Breast epithelium (tissue), 4 donors: Measurements from ENCODE around the gene DMAC1. TPM values are rescaled to one million over a fixed set of nuclear protein-coding genes. Genes with fewer than 3 reads are reported as not detected.
A peak's percentile ranks its signal among the peaks of the same experiment; 100 is the strongest.

Source experiments
- DNase-seq, 2 donors: peaks; one replicate each; pipeline ENCODE4 v3.0.0-alpha.2; 2019; ENCODE audit warnings: low spot score in 2 of 2
- H3K27ac ChIP-seq, 2 donors: fragments of 200-600 bp; sonication (generic) in 1 of 2; one replicate each; pipeline ENCODE4 v1.5.1; 2016 to 2019; ENCODE audit warnings: mild to moderate bottlenecking in 1 of 2
- H3K27me3 ChIP-seq, 2 donors: fragments of 200-600 bp; sonication (generic) in 1 of 2; one replicate each; pipeline versions ENCODE4 v1.5.1 to v1.6.0; 2017 to 2019; ENCODE audit warnings: control low read depth in 1 of 2, mild to moderate bottlenecking in 1 of 2
- H3K36me3 ChIP-seq: fragments of 200-600 bp; one replicate; pipeline ENCODE4 v1.5.1; 2019
- H3K4me1 ChIP-seq, 2 donors: fragments of 200-600 bp; sonication (generic); one replicate each; pipeline ENCODE4 v1.5.1; 2016 to 2019; ENCODE audit warnings: control low read depth in 1 of 2
- H3K4me3 ChIP-seq, 3 donors: fragments of 200-600 bp; sonication (generic); 1 replicate in 2 of 3; 2 replicates in 1 of 3; pipeline ENCODE4 v1.5.1; 2016 to 2019; ENCODE audit warnings: mild to moderate bottlenecking in 3 of 3, moderate library complexity in 2 of 3
- H3K9me3 ChIP-seq, 2 donors: fragments of 200-600 bp; sonication (generic) in 1 of 2; one replicate each; pipeline ENCODE4 v1.5.1; 2016 to 2019; ENCODE audit warnings: control low read depth in 1 of 2
- POLR2A ChIP-seq: fragments of 450-650 bp; IDR thresholded peaks from one replicate; pipeline ENCODE4 v1.6.1; 2016; ENCODE audit warnings: antibody characterized with exemption, mild to moderate bottlenecking, moderate library complexity
- POLR2AphosphoS5 ChIP-seq, 3 donors: sonication (generic); formaldehyde crosslinking; IDR thresholded peaks; one replicate each; pipeline ENCODE4 v1.6.1; 2017; ENCODE audit warnings: antibody characterized with exemption in 3 of 3
- intact Hi-C: fragments of 100-400 bp; cut with DNase I; formaldehyde crosslinking; loops from one replicate; pipeline ENCODE4 v1.15.1; 2023; ENCODE audit warnings: low total_unique reads
- total RNA-seq, 3 donors: library from RNA; depleted of rRNA; stranded (reverse); fragments of >200 nt; gene quantifications; one replicate each; pipeline ENCODE4 v1.1.0, GENCODE V29; 2016
- TF ChIP-seq, protein P1 (sequence below), 3 donors: fragments of 450-650 bp; IDR thresholded peaks; one replicate each; pipeline ENCODE4 v1.5.1; 2016 to 2017; ENCODE audit warnings: antibody characterized with exemption in 3 of 3, mild to moderate bottlenecking in 3 of 3, moderate library complexity in 3 of 3

DMAC1 gene, protein sequence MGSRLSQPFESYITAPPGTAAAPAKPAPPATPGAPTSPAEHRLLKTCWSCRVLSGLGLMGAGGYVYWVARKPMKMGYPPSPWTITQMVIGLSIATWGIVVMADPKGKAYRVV
- 10 to 100 TPM; 12.9 to 14.4 (median 13.3) TPM for total RNA-seq

DNA sequence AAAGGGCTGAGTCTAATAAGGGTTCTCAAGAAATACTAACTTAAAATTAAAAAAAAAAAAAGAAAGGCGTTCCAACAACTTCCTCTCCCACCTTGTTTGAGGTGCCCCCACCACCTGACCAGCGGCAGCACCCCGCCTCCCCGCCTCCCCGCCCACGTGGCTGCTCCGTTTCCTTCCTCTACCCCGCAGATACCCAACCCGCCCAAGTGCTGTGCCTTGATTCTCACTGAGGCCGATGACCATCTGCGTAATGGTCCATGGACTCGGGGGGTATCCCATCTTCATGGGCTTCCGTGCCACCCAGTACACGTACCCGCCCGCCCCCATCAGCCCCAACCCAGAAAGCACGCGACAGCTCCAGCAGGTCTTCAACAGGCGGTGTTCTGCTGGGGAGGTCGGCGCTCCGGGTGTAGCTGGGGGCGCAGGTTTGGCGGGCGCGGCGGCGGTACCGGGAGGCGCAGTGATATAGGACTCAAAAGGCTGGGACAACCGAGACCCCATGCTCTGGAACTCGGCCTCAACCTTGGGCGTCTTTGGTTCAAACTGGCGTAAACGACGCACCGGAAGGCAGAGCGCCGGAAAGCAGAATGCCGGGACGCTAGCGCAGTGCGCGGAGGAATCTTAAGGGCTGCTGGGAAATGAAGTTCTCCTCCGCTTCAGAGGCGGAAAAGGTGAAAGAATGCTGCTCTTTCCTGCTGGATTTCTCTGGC is at the start of gene DMAC1:
DMAC1 (minus strand) TSS at position 545 of the 710 bp plus-strand sequence; CDS start at position 501, 44 bp downstream.
- TF ChIP-seq, protein P1, sequence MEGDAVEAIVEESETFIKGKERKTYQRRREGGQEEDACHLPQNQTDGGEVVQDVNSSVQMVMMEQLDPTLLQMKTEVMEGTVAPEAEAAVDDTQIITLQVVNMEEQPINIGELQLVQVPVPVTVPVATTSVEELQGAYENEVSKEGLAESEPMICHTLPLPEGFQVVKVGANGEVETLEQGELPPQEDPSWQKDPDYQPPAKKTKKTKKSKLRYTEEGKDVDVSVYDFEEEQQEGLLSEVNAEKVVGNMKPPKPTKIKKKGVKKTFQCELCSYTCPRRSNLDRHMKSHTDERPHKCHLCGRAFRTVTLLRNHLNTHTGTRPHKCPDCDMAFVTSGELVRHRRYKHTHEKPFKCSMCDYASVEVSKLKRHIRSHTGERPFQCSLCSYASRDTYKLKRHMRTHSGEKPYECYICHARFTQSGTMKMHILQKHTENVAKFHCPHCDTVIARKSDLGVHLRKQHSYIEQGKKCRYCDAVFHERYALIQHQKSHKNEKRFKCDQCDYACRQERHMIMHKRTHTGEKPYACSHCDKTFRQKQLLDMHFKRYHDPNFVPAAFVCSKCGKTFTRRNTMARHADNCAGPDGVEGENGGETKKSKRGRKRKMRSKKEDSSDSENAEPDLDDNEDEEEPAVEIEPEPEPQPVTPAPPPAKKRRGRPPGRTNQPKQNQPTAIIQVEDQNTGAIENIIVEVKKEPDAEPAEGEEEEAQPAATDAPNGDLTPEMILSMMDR (IDR thresholded peaks at IDR 0.05): no peak
- TF ChIP-seq POLR2A: peak; percentile 13
- TF ChIP-seq POLR2AphosphoS5 (IDR thresholded peaks at IDR 0.05): peak in 2 of 3 donors; percentile 62 to 76
- H3K27me3 ChIP-seq: no peaks in the 10 kb centered on the region
- peak; percentile 46 to 72 for DNase-seq
- intact Hi-C loops: loop anchor here (5.0 kb wide), 1 partner anchor 392 kb away; no protein-coding TSS in a partner anchor
- H3K9me3 ChIP-seq: no peaks in the 10 kb centered on the region
- H3K36me3 ChIP-seq: no peaks in the 10 kb centered on the region
- H3K4me3 ChIP-seq: peak within 1 kb of the TSS; percentile 62 to 98 (median 81)
- H3K4me1 ChIP-seq: no peaks in the 10 kb centered on the region
- peak within 1 kb of the TSS; percentile 75 to 93 for H3K27ac ChIP-seq

DNA sequence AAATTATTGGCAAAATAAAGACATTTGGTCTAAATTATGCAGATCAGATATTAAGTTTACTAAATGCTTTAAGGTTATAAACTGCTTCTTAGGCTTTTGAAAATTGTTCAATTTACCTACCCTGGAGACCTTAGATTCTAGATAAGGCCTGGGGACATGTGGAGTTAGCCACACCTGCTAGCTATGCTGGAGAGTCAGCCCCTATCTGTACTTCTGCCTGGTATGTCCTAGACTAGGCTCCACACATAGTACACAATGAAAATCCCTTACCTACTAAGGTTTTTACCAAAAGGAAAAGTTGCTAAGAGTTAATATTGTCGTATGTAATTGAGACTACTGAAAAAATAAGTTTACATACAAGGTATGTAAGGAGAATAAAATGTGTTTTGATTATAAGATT is 49.8 kb upstream of the DMAC1 start:
- DNase-seq: no peak
- intact Hi-C loops: loop anchor here (10.0 kb wide), 1 partner anchor 1435 kb away; no protein-coding TSS in a partner anchor
- Histone ChIP-seq H3K4me1 (no peaks in the 10 kb centered on the region), H3K27ac (no peak overlapping the region), H3K27me3 (no peaks in the 10 kb centered on the region), H3K9me3 (no peaks in the 10 kb centered on the region), H3K36me3 (no peaks in the 10 kb centered on the region), H3K4me3 (no peak overlapping the region)
- TF ChIP-seq POLR2A (no peak), POLR2AphosphoS5 (IDR thresholded peaks at IDR 0.05) (no peak)
- TF ChIP-seq, protein P1 (IDR thresholded peaks at IDR 0.05): no peak

DNA sequence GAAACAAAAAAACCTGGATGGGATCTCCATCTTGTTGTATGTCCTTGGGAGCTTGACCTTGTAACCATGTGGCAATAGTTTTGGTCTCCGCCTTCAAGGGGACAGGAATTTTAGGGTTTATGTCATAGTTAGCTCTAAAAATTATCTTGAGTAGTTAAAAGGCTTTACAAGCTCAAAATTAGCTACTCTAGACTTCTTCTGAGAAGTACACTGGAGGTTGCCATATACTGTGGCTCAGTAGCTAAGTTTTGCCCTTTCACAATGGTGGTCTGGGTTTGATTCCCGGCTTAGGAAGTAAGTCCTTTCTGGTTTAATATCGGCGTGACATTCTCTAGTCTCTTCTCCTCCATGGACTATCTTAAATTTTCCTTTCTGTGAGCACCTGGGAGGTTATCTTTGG is 48.9 kb upstream of the DMAC1 start:
- no peak for TF ChIP-seq POLR2AphosphoS5 (IDR thresholded peaks at IDR 0.05)
- TF ChIP-seq, protein P1 (IDR thresholded peaks at IDR 0.05): no peak
- no peak for TF ChIP-seq POLR2A
- Histone ChIP-seq H3K27ac (no peak overlapping the region), H3K9me3 (no peaks in the 10 kb centered on the region), H3K4me3 (no peak overlapping the region), H3K4me1 (no peaks in the 10 kb centered on the region), H3K27me3 (no peaks in the 10 kb centered on the region), H3K36me3 (no peaks in the 10 kb centered on the region)
- intact Hi-C loops: loop anchor here (10.0 kb wide), 1 partner anchor 1436 kb away; no protein-coding TSS in a partner anchor
- no peak for DNase-seq

DNA sequence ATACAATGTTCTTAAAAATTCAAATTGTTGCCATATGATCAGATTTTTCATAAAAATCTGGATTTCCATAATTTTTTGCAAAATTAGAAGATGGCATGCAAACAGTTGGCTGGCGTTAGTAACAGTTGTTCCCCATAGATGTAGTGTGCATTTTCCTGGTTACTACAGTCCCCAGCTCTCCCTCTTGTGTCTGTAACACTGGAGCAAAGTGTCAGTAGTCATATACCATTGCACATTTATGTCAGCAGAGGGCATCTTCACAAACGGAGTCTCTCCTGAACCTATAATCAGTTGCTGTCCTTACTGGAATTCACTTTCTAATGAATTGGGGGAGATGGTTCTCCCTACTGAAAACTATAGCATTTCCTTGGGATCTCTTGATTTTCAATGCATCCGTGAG is 44.7 kb upstream of the DMAC1 start:
- no peaks in the 10 kb centered on the region for H3K9me3 ChIP-seq
- DNase-seq: no peak
- no peak for TF ChIP-seq POLR2A
- TF ChIP-seq POLR2AphosphoS5 (IDR thresholded peaks at IDR 0.05): no peak
- TF ChIP-seq, protein P1 (IDR thresholded peaks at IDR 0.05): peak in 1 of 3 donors; percentile 34
- no peaks in the 10 kb centered on the region for H3K27me3 ChIP-seq
- H3K27ac ChIP-seq: no peak overlapping the region
- H3K4me1 ChIP-seq: no peaks in the 10 kb centered on the region
- H3K4me3 ChIP-seq: no peak overlapping the region
- H3K36me3 ChIP-seq: no peaks in the 10 kb centered on the region
- intact Hi-C loops: loop anchor here (5.0 to 10.0 kb wide), 2 partner anchors 263 to 1441 kb away; no protein-coding TSS in a partner anchor

DNA sequence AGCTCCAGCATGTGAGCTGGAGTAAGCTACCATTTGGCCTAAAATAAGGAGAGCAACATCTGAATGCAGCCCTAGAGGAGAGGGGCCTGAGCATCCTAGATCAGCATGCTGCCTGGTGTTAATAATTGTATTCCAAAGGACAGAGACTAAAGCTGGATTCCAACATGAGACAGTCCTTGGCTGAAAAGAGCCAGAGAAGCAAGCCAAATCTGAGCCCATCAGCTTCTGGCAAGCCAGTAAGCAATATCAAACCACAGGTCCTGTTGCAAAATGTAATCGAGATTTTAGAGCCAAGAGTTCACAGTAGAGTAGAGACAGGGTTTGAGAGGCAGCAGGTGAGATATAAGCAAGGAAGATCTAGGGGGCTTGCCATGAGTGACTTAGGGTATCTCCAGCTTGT is 42.3 kb upstream of the DMAC1 start:
- Histone ChIP-seq H3K36me3 (no peaks in the 10 kb centered on the region), H3K9me3 (no peaks in the 10 kb centered on the region), H3K27me3 (no peaks in the 10 kb centered on the region), H3K27ac (no peak overlapping the region), H3K4me3 (no peak overlapping the region), H3K4me1 (no peaks in the 10 kb centered on the region)
- no peak for DNase-seq
- intact Hi-C loops: loop anchor here (5.0 to 10.0 kb wide), 2 partner anchors 265 to 1443 kb away; no protein-coding TSS in a partner anchor
- no peak for TF ChIP-seq POLR2A
- TF ChIP-seq POLR2AphosphoS5 (IDR thresholded peaks at IDR 0.05): no peak
- TF ChIP-seq, protein P1 (IDR thresholded peaks at IDR 0.05): no peak
